GM19455 (cell line): Measurements from ENCODE around the gene KCNQ1.

ENCODE experiments used
- ATAC-seq: cut with Tn5 transposase; IDR thresholded peaks from one replicate; pipeline ENCODE4 v1.9.1; 2021; ENCODE audit not compliant: unreplicated experiment

The KCNQ1 gene

GRCh38 chr11:2886191-2886894 is 441.5 kb downstream of the KCNQ1 start:
- peak; percentile 1 for ATAC-seq

- ATAC-seq: no peak
Measured at GRCh38 chr11:2886936-2887335, 442.1 kb downstream of the KCNQ1 start.

- no peak for ATAC-seq
Measured at GRCh38 chr11:2887515-2888195, 442.8 kb downstream of the KCNQ1 start.

GRCh38 chr11:2888266-2888968 is 443.6 kb downstream of the KCNQ1 start:
- ATAC-seq: no peak

- ATAC-seq: no peak
Measured at GRCh38 chr11:2889362-2890273, 444.8 kb downstream of the KCNQ1 start.

- ATAC-seq: no peak
Measured at GRCh38 chr11:2890466-2891294, 445.9 kb downstream of the KCNQ1 start.

GRCh38 chr11:2891326-2892214 is 446.8 kb downstream of the KCNQ1 start:
- ATAC-seq: no peak

GRCh38 chr11:2892215-2892966 is 447.6 kb downstream of the KCNQ1 start:
- no peak for ATAC-seq

GRCh38 chr11:2892967-2893528 is 448.2 kb downstream of the KCNQ1 start:
- no peak for ATAC-seq

- no peak for ATAC-seq
Measured at GRCh38 chr11:2893935-2894334, 449.1 kb downstream of the KCNQ1 start.

- no peak for ATAC-seq
Measured at GRCh38 chr11:2896047-2896446, 451.2 kb downstream of the KCNQ1 start.

- ATAC-seq: no peak
Measured at GRCh38 chr11:2897048-2897447, 452.2 kb downstream of the KCNQ1 start.

- ATAC-seq: no peak
Measured at GRCh38 chr11:2898366-2899079, 453.7 kb downstream of the KCNQ1 start.
